SK-N-SH (cell line): ENCODE measurements around the gene GSTM2. TPM values are rescaled to one million over a fixed set of nuclear protein-coding genes. Genes with fewer than 3 reads are reported as not detected.
"Not testable (repeated sequence)": the region's sequence is repeated elsewhere in the genome, so short reads cannot be mapped to it uniquely, and the experiment has no call there.

Source experiments
- CTCF ChIA-PET: fragments of 300-600, 350-600 bp; formaldehyde crosslinking; extraction: SDS; loops from one replicate; lab custom pipeline; 2021; lab: Yijun Ruan, JAX
- POLR2A ChIA-PET: fragments of 350-600 bp; sonication (Branson Sonifier 250); formaldehyde crosslinking; extraction: SDS; loops from one replicate; lab custom pipeline; 2020; ENCODE audit warnings: antibody characterized with exemption, inconsistent platforms; lab: Yijun Ruan, JAX
- DNase-seq: peaks from one replicate; pipeline ENCODE4 v3.0.0; 2012
- H2AFZ ChIP-seq: fragments of 200-600 bp; sonication (generic); 2 replicates; pipeline ENCODE4 v1.8.1; 2016; ENCODE audit warnings: antibody characterized with exemption, mild to moderate bottlenecking, low read depth
- H3F3A ChIP-seq: fragments of 200-600 bp; sonication (generic); replicated peaks from 2 replicates; pipeline ENCODE3; 2016; ENCODE audit warnings: antibody characterized with exemption, mild to moderate bottlenecking; ENCODE audit not compliant: insufficient read depth
- H3K27ac ChIP-seq, 2 experiments: fragments of 200-500 bp in 1 of 2; fragments of 200-600 bp in 1 of 2; sonication (Bioruptor generic) in 1 of 2; sonication (generic), shearing (Covaris generic) in 1 of 2; 2 replicates each; pipeline versions ENCODE4 v1.5.1 to v1.6.1; 2014 to 2016; ENCODE audit warnings: low read depth in 2 of 2, inconsistent platforms in 1 of 2, low read length in 1 of 2, mild to moderate bottlenecking in 1 of 2, mixed read lengths in 1 of 2
- H3K27me3 ChIP-seq: fragments of 200-600 bp; sonication (generic), shearing (Covaris generic); 2 replicates; pipeline ENCODE4 v1.6.1; 2016; ENCODE audit warnings: mixed run types; ENCODE audit not compliant: insufficient read depth
- H3K36me3 ChIP-seq, 2 experiments: fragments of 200-500 bp in 1 of 2; fragments of 200-600 bp in 1 of 2; sonication (Bioruptor generic) in 1 of 2; sonication (generic) in 1 of 2; replicated peaks in 1 of 2; 2 replicates each; pipeline versions ENCODE3 to v1.5.1; 2014 to 2016; ENCODE audit warnings: low read length in 1 of 2, mild to moderate bottlenecking in 1 of 2; ENCODE audit not compliant: insufficient read depth in 2 of 2, control insufficient read depth in 1 of 2
- H3K4me1 ChIP-seq, 2 experiments: fragments of 200-500 bp in 1 of 2; fragments of 200-600 bp in 1 of 2; sonication (Bioruptor generic) in 1 of 2; sonication (generic), shearing (Covaris generic) in 1 of 2; 2 replicates each; pipeline versions ENCODE4 v1.5.1 to v1.6.1; 2014 to 2016; ENCODE audit warnings: low read depth in 1 of 2, low read length in 1 of 2, mixed run types in 1 of 2; ENCODE audit not compliant: insufficient read depth in 2 of 2, control insufficient read depth in 1 of 2
- H3K4me2 ChIP-seq: fragments of 200-600 bp; sonication (generic), shearing (Covaris generic); 2 replicates; pipeline ENCODE4 v1.6.1; 2017; ENCODE audit warnings: mixed run types
- H3K4me3 ChIP-seq, 2 experiments: fragments of 200-500 bp in 1 of 2; fragments of 200-600 bp in 1 of 2; sonication (Bioruptor generic) in 1 of 2; sonication (generic), shearing (Covaris generic) in 1 of 2; 2 replicates each; pipeline versions ENCODE4 v1.5.1 to v1.8.1; 2014 to 2016; ENCODE audit warnings: low read depth in 2 of 2, inconsistent platforms in 1 of 2, low read length in 1 of 2, mild to moderate bottlenecking in 1 of 2, mixed read lengths in 1 of 2, moderate library complexity in 1 of 2
- H3K79me2 ChIP-seq: fragments of 200-600 bp; sonication (generic); 2 replicates; pipeline ENCODE4 v1.8.1; 2017; ENCODE audit warnings: mild to moderate bottlenecking; ENCODE audit not compliant: insufficient read depth
- H3K9ac ChIP-seq: fragments of 200-600 bp; sonication (generic); 2 replicates; pipeline ENCODE4 v1.6.1; 2017; ENCODE audit warnings: mixed run types
- H3K9me2 ChIP-seq: fragments of 200-600 bp; sonication (generic); 2 replicates; pipeline ENCODE4 v1.6.1; 2017; ENCODE audit warnings: mixed run types
- H3K9me3 ChIP-seq: fragments of 200-600 bp; sonication (generic); 2 replicates; pipeline ENCODE4 v1.6.1; 2017; ENCODE audit warnings: mixed run types, mild to moderate bottlenecking, moderate library complexity
- H4K20me1 ChIP-seq: fragments of 200-600 bp; sonication (generic); 2 replicates; pipeline ENCODE4 v1.6.1; 2017; ENCODE audit warnings: mild to moderate bottlenecking, mixed run types; ENCODE audit not compliant: insufficient read depth
- ELF1 ChIP-seq: IDR thresholded peaks from 2 replicates; pipeline ENCODE4 v1.4.0; 2012
- FOXM1 ChIP-seq: IDR thresholded peaks from 2 replicates; pipeline ENCODE4 v1.4.0; 2012; ENCODE audit warnings: low read depth, mild to moderate bottlenecking
- MAX ChIP-seq: IDR thresholded peaks from 2 replicates; pipeline ENCODE4 v1.4.0; 2012; ENCODE audit warnings: low read depth
- NRF1 ChIP-seq: IDR thresholded peaks from 2 replicates; pipeline ENCODE4 v1.6.1; 2012; ENCODE audit warnings: low read depth, mild to moderate bottlenecking, low read length
- REST ChIP-seq: IDR thresholded peaks from 2 replicates; pipeline ENCODE4 v1.6.1; 2012; ENCODE audit warnings: mild to moderate bottlenecking, low read depth, low read length, moderate library complexity
- SIN3A ChIP-seq: IDR thresholded peaks from 2 replicates; pipeline ENCODE4 v1.6.1; 2012; ENCODE audit warnings: low read depth, mild to moderate bottlenecking, low read length, moderate library complexity, borderline replicate concordance
- YY1 ChIP-seq: IDR thresholded peaks from 2 replicates; pipeline ENCODE4 v1.4.0; 2012; ENCODE audit warnings: low read depth, mild to moderate bottlenecking
- WGBS: methylation state at CpG from one replicate; pipeline ENCODE4 v1.1.6; 2017; ENCODE audit warnings: low lambda C conversion rate; 5-methylcytosine and 5-hydroxymethylcytosine counted together
- polyA plus RNA-seq, 3 experiments: library from polyadenylated mRNA; depleted of rRNA; stranded (reverse); fragments of >200 nt; gene quantifications; 2 replicates each; pipeline ENCODE4 v1.2.3, GENCODE V29; 2012

The GSTM2 gene
- polyA plus RNA-seq, 1 of the 3 experiments (the other 2 are of a cell fraction) = 70.2 TPM

- H3K9me3 ChIP-seq, H3K27ac ChIP-seq, H3K9me2 ChIP-seq, H3K4me2 ChIP-seq, H3K4me1 ChIP-seq, POLR2A ChIA-PET, CTCF ChIA-PET, H3K79me2 ChIP-seq, DNase-seq, H3K27me3 ChIP-seq, H3K9ac ChIP-seq, H2AFZ ChIP-seq, H4K20me1 ChIP-seq, H3K4me3 ChIP-seq, H3F3A ChIP-seq, H3K36me3 ChIP-seq: not testable (repeated sequence)
- 82% methylated on average over 9 of the region's 33 CpGs for WGBS
Observed at GRCh38 chr1:109711593-109712320, 43.9 kb downstream of the GSTM2 start, which contains the start of gene GSTM5. GSTM5 (plus strand) TSS chr1:109712251; CDS start chr1:109712313, 62 bp downstream.

GRCh38 chr1:109712321-109712864, 44.5 kb downstream of the GSTM2 start:
- Histone ChIP-seq H3K4me1 (no peaks in the 10 kb centered on the region), H3K79me2 (no peaks in the 10 kb centered on the region), H3K27me3 (no peaks in the 10 kb centered on the region), H2AFZ (no peak overlapping the region), H3K36me3 (no peaks in the 10 kb centered on the region), H3K27ac (no peak overlapping the region), H3K9me3 (no peaks in the 10 kb centered on the region), H3K4me3 (no peak overlapping the region), H3K4me2 (no peak overlapping the region), H3K9me2 (no peaks in the 10 kb centered on the region), H3F3A (no peaks in the 10 kb centered on the region), H4K20me1 (no peaks in the 10 kb centered on the region), H3K9ac (no peak overlapping the region)
- WGBS = 81% methylated on average over 20 of the region's 22 CpGs
- CTCF ChIA-PET = interaction anchor here (0.9 kb wide), 1 partner anchor 222 kb away, joined by 3 read pairs; no protein-coding TSS in a partner anchor
- peak; percentile 7 for DNase-seq
- POLR2A ChIA-PET = no interaction called here
- TF ChIP-seq ELF1 (no peak), YY1 (no peak), FOXM1 (no peak), MAX (no peak), REST (no peak), SIN3A (no peak), NRF1 (no peak)
